Fibroblast of lung (primary cell): ENCODE data around the gene SLC9A3. TPM values are rescaled to one million over a fixed set of nuclear protein-coding genes. Genes with fewer than 3 reads are reported as not detected.

Experiments used
- DNase-seq, 2 donors: peaks; one replicate each; pipeline versions ENCODE4 v3.0.0 to v3.0.0-alpha.2; 2010; ENCODE audit warnings: low read depth in 2 of 2
- H2AFZ ChIP-seq: 2 replicates; pipeline ENCODE4 v1.5.1; 2012; ENCODE audit warnings: low read length, control low read depth, inconsistent platforms
- H3K27ac ChIP-seq: 2 replicates; pipeline ENCODE4 v1.5.1; 2011; ENCODE audit warnings: low read length, control low read depth; ENCODE audit not compliant: insufficient read depth
- H3K27me3 ChIP-seq: 2 replicates; pipeline ENCODE4 v1.5.1; 2011; ENCODE audit warnings: mild to moderate bottlenecking, low read length; ENCODE audit not compliant: control insufficient read depth, insufficient read depth
- H3K36me3 ChIP-seq: 2 replicates; pipeline ENCODE4 v1.5.1; 2011; ENCODE audit warnings: low read length; ENCODE audit not compliant: control insufficient read depth, insufficient read depth
- H3K4me1 ChIP-seq: 2 replicates; pipeline ENCODE4 v1.5.1; 2011; ENCODE audit warnings: low read length; ENCODE audit not compliant: control insufficient read depth, insufficient read depth; ENCODE audit errors: extremely low read depth
- H3K4me2 ChIP-seq: 2 replicates; pipeline ENCODE4 v1.5.1; 2011; ENCODE audit warnings: low read length, control low read depth; ENCODE audit not compliant: insufficient read depth; ENCODE audit errors: extremely low read depth
- H3K4me3 ChIP-seq, 4 experiments: fragments of 200-600 bp in 1 of 4; sonication (generic) in 1 of 4; replicated peaks in 1 of 4; 2 replicates each; pipeline ENCODE4 v1.5.1; 2011 to 2016; ENCODE audit warnings: low read length in 4 of 4, low read depth in 3 of 4, mild to moderate bottlenecking in 3 of 4, control low read depth in 2 of 4, inconsistent platforms in 1 of 4, mixed read lengths in 1 of 4; ENCODE audit not compliant: insufficient read depth in 1 of 4; ENCODE audit errors: control extremely low read depth in 1 of 4
- H3K79me2 ChIP-seq: 2 replicates; pipeline ENCODE4 v1.5.1; 2012; ENCODE audit warnings: mild to moderate bottlenecking, low read length, inconsistent platforms; ENCODE audit not compliant: control insufficient read depth, insufficient read depth
- H3K9ac ChIP-seq: 2 replicates; pipeline ENCODE4 v1.5.1; 2011; ENCODE audit warnings: mild to moderate bottlenecking, low read length, control low read depth; ENCODE audit not compliant: insufficient read depth
- H3K9me3 ChIP-seq: 2 replicates; pipeline ENCODE4 v1.5.1; 2012; ENCODE audit warnings: low read depth, low read length; ENCODE audit not compliant: control insufficient read depth, insufficient read depth
- H4K20me1 ChIP-seq: 2 replicates; pipeline ENCODE4 v1.5.1; 2011; ENCODE audit warnings: low read length; ENCODE audit not compliant: control insufficient read depth, insufficient read depth; ENCODE audit errors: extremely low read depth
- EZH2 ChIP-seq: IDR thresholded peaks from 2 replicates; pipeline ENCODE4 v1.5.1; 2012; ENCODE audit warnings: low read length, control low read depth, mild to moderate bottlenecking; ENCODE audit errors: missing control alignments
- polyA plus RNA-seq, 2 donors: library from polyadenylated mRNA; depleted of rRNA in 1 of 2; stranded (reverse) in 1 of 2; unstranded in 1 of 2; fragments of >200 nt; gene quantifications; 2 replicates each; pipeline ENCODE4 v1.2.1, GENCODE V29; 2011 to 2012; ENCODE audit warnings: missing spikeins in 1 of 2
- total RNA-seq: library from RNA; depleted of rRNA; stranded (reverse); fragments of >200 nt; gene quantifications from 2 replicates; pipeline ENCODE4 v1.2.1, GENCODE V29; 2014
- TF ChIP-seq, protein P1 (sequence below), 2 donors: IDR thresholded peaks in 1 of 2; conservative IDR thresholded peaks in 1 of 2; 1 replicate in 1 of 2; 2 replicates in 1 of 2; pipeline ENCODE4 v1.5.1; 2011 to 2012; ENCODE audit warnings: low read length in 2 of 2, control low read depth in 1 of 2, inconsistent platforms in 1 of 2, low read depth in 1 of 2, mild to moderate bottlenecking in 1 of 2

Gene SLC9A3
- total and polyA plus RNA-seq, 2 donors (not counting 1 experiment from before 2014, with no cell fraction given) = 0.50 to 0.84 TPM

DNA sequence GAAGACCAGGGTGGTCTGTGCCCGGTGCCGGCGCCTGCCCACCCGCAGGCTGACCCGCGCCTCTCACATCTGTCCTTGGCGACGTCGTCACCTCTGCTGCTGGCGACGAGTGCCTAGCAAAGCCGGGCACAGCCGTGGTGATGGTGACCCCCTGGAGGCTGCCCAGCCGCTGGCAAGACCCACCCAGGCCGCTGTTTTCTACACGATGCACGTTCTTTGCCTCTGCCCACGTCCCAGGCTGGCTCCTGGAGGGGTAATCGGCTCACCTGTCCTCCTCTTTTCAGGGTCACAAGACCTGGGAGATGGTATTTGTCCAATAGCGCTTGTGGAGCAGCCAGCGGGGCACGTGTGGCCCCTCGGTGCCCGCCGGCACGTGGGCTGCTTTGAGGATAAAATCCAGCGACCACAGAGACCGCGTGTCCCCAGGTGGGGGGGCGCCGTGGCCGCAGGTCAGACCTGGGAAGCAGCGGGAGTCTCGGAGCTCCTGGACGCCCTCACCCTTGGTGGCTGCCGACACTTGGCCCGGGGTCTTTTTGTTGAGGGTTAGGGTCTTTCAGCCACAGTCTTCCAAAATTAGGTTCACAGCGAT, 29.5 kb downstream of the SLC9A3 start:
- Histone ChIP-seq H3K9ac (no peak overlapping the region), H2AFZ (no peak overlapping the region), H3K36me3 (no peaks in the 10 kb centered on the region), H3K9me3 (no peaks in the 10 kb centered on the region), H3K4me3 (no peak overlapping the region), H4K20me1 (no peaks in the 10 kb centered on the region), H3K27ac (no peak overlapping the region), H3K4me2 (no peak overlapping the region), H3K79me2 (no peaks in the 10 kb centered on the region), H3K27me3 (peaks cover 9% of the 10 kb centered on the region), H3K4me1 (no peaks in the 10 kb centered on the region)
- no peak for DNase-seq
- TF ChIP-seq, protein P1, sequence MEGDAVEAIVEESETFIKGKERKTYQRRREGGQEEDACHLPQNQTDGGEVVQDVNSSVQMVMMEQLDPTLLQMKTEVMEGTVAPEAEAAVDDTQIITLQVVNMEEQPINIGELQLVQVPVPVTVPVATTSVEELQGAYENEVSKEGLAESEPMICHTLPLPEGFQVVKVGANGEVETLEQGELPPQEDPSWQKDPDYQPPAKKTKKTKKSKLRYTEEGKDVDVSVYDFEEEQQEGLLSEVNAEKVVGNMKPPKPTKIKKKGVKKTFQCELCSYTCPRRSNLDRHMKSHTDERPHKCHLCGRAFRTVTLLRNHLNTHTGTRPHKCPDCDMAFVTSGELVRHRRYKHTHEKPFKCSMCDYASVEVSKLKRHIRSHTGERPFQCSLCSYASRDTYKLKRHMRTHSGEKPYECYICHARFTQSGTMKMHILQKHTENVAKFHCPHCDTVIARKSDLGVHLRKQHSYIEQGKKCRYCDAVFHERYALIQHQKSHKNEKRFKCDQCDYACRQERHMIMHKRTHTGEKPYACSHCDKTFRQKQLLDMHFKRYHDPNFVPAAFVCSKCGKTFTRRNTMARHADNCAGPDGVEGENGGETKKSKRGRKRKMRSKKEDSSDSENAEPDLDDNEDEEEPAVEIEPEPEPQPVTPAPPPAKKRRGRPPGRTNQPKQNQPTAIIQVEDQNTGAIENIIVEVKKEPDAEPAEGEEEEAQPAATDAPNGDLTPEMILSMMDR (conservative IDR thresholded peaks at IDR 0.05 in 1 of 2, IDR thresholded peaks at IDR 0.05 in 1 of 2; ENCODE audit: low read depth in 1 of 2, low read length in 2 of 2) = no peak
- no peak for TF ChIP-seq EZH2

DNA sequence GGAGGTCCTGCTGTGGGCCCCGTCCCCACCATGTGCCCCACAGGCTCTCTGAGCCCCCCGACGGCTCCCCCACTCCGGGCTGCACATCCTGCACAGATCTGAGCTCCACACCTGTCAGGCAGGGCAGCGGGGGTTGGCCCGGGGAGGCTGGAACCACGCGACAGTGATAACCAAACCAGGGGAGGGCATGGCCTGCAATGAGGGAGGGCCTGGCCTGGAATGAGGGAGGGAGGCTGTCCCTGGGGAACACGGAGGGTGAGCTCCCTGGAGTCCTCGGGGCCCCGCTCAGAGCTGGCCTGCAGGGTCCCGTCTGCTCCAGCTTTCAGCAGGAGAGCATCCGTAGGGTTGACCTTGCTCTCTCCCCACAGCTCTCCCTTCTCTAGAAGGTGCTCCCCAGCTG, 30.5 kb downstream of the SLC9A3 start:
- no peak for DNase-seq
- Histone ChIP-seq H3K27ac (no peak overlapping the region), H3K9ac (no peak overlapping the region), H3K4me1 (no peaks in the 10 kb centered on the region), H3K4me3 (no peak overlapping the region), H3K36me3 (no peaks in the 10 kb centered on the region), H4K20me1 (no peaks in the 10 kb centered on the region), H3K27me3 (peaks cover 9% of the 10 kb centered on the region), H3K79me2 (no peaks in the 10 kb centered on the region), H3K9me3 (no peaks in the 10 kb centered on the region), H2AFZ (no peak overlapping the region), H3K4me2 (no peak overlapping the region)
- TF ChIP-seq, protein P1 (conservative IDR thresholded peaks at IDR 0.05 in 1 of 2, IDR thresholded peaks at IDR 0.05 in 1 of 2; ENCODE audit: low read depth in 1 of 2, low read length in 2 of 2) = no peak
- TF ChIP-seq EZH2 = no peak

GRCh38 chr5:493119-493701, 31.0 kb downstream of the SLC9A3 start:
- no peak overlapping the region for H3K27ac ChIP-seq
- no peaks in the 10 kb centered on the region for H3K36me3 ChIP-seq
- no peaks in the 10 kb centered on the region for H3K9me3 ChIP-seq
- TF ChIP-seq, protein P1 (conservative IDR thresholded peaks at IDR 0.05 in 1 of 2, IDR thresholded peaks at IDR 0.05 in 1 of 2; ENCODE audit: low read depth in 1 of 2, low read length in 2 of 2) = no peak
- peak; percentile 77 for TF ChIP-seq EZH2
- H3K9ac ChIP-seq = no peak overlapping the region
- no peak overlapping the region for H3K4me2 ChIP-seq
- H3K79me2 ChIP-seq = no peaks in the 10 kb centered on the region
- H2AFZ ChIP-seq = no peak overlapping the region
- H3K4me1 ChIP-seq = no peaks in the 10 kb centered on the region
- no peak for DNase-seq
- no peaks in the 10 kb centered on the region for H4K20me1 ChIP-seq
- H3K27me3 ChIP-seq = peaks cover 9% of the 10 kb centered on the region
- no peak overlapping the region for H3K4me3 ChIP-seq
